Muscle of leg (tissue), 11 donors: ENCODE results near the gene SPDYC. TPM values are rescaled to one million over a fixed set of nuclear protein-coding genes. Genes with fewer than 3 reads are reported as not detected.

Experiments used
- DNase-seq: peaks from one replicate; pipeline ENCODE4 v3.0.0; 2013
- H3K27ac ChIP-seq: one replicate; pipeline ENCODE4 v1.5.1; 2013; ENCODE audit warnings: mild to moderate bottlenecking, low read length, control low read depth
- H3K27me3 ChIP-seq: one replicate; pipeline ENCODE4 v1.6.1; 2013; ENCODE audit warnings: low read length; ENCODE audit not compliant: control insufficient read depth, insufficient read depth
- H3K36me3 ChIP-seq: one replicate; pipeline ENCODE4 v1.6.1; 2013; ENCODE audit warnings: low read length; ENCODE audit not compliant: control insufficient read depth, insufficient read depth
- H3K4me1 ChIP-seq: one replicate; pipeline ENCODE4 v1.6.1; 2013; ENCODE audit warnings: low read length; ENCODE audit not compliant: control insufficient read depth, insufficient read depth
- H3K4me3 ChIP-seq: one replicate; pipeline ENCODE4 v1.5.1; 2013; ENCODE audit warnings: low read length, control low read depth
- H3K9me3 ChIP-seq: replicated peaks from 2 replicates; pipeline ENCODE4 v1.6.1; 2013; ENCODE audit warnings: low read depth, low read length; ENCODE audit not compliant: control insufficient read depth
- WGBS: methylation state at CpG from one replicate; pipeline ENCODE4 v1.1.5; 2013; ENCODE audit warnings: missing lambda C conversion rate; ENCODE audit not compliant: insufficient coverage; 5-methylcytosine and 5-hydroxymethylcytosine counted together
- polyA plus RNA-seq, 8 donors: library from polyadenylated mRNA; unstranded; fragments of 120-200 nt; gene quantifications; one replicate each; pipeline versions ENCODE4 v1.2.1 to v1.2.3, GENCODE V29; 2013; ENCODE audit warnings: inconsistent platforms in 1 of 8, low replicate concordance in 1 of 8; ENCODE audit not compliant: insufficient read length in 8 of 8, insufficient read depth in 1 of 8
- total RNA-seq: library from RNA; stranded (reverse); fragments of 120-200 nt; gene quantifications from one replicate; pipeline ENCODE4 v1.2.4, GENCODE V29; 2013

SPDYC gene
- total and polyA plus RNA-seq, 9 donors, result 0.16 TPM; not detected in 8

- peak overlapping the region; percentile 67 for H3K27ac ChIP-seq
- DNase-seq, result no peak
- H3K9me3 ChIP-seq, result peaks cover 4% of the 10 kb centered on the region
- H3K36me3 ChIP-seq, result no peaks in the 10 kb centered on the region
- WGBS, result 56% methylated on average over 3 of the region's 3 CpGs
- no peak overlapping the region for H3K4me3 ChIP-seq
- H3K27me3 ChIP-seq, result peaks cover 2% of the 10 kb centered on the region
- peaks cover 14% of the 10 kb centered on the region for H3K4me1 ChIP-seq
Observed at GRCh38 chr11:65151331-65151899, 18.6 kb upstream of the SPDYC start.

GRCh38 chr11:65152122-65152521, 17.9 kb upstream of the SPDYC start:
- Histone ChIP-seq H3K9me3 (peaks cover 4% of the 10 kb centered on the region), H3K4me1 (peaks cover 14% of the 10 kb centered on the region), H3K36me3 (no peaks in the 10 kb centered on the region), H3K27ac (no peak overlapping the region), H3K27me3 (peaks cover 2% of the 10 kb centered on the region), H3K4me3 (no peak overlapping the region)
- 53% methylated on average over 2 of the region's 2 CpGs for WGBS
- DNase-seq, result no peak

- DNase-seq, result no peak
Observed at GRCh38 chr11:65156256-65156655, 13.8 kb upstream of the SPDYC start.

GRCh38 chr11:65156926-65157325, 13.1 kb upstream of the SPDYC start:
- no peaks in the 10 kb centered on the region for H3K9me3 ChIP-seq
- no peak overlapping the region for H3K4me3 ChIP-seq
- WGBS, result 89% methylated on average over 3 of the region's 3 CpGs
- H3K4me1 ChIP-seq, result no peaks in the 10 kb centered on the region
- no peaks in the 10 kb centered on the region for H3K36me3 ChIP-seq
- H3K27me3 ChIP-seq, result peaks cover 5% of the 10 kb centered on the region
- H3K27ac ChIP-seq, result no peak overlapping the region
- no peak for DNase-seq

More at GRCh38 chr11:65156256-65156655, 13.8 kb upstream of the SPDYC start:
- Histone ChIP-seq H3K27ac (no peak overlapping the region), H3K9me3 (no peaks in the 10 kb centered on the region), H3K4me1 (no peaks in the 10 kb centered on the region), H3K36me3 (no peaks in the 10 kb centered on the region), H3K27me3 (peaks cover 5% of the 10 kb centered on the region), H3K4me3 (no peak overlapping the region)
- no CpG with 5 or more reads among the region's 3 CpGs for WGBS

GRCh38 chr11:65157336-65157735, 12.7 kb upstream of the SPDYC start:
- no peaks in the 10 kb centered on the region for H3K4me1 ChIP-seq
- DNase-seq, result no peak
- peaks cover 5% of the 10 kb centered on the region for H3K27me3 ChIP-seq
- no peaks in the 10 kb centered on the region for H3K36me3 ChIP-seq
- H3K9me3 ChIP-seq, result no peaks in the 10 kb centered on the region
- no peak overlapping the region for H3K4me3 ChIP-seq
- 65% methylated on average over 3 of the region's 3 CpGs for WGBS
- H3K27ac ChIP-seq, result no peak overlapping the region

- Histone ChIP-seq H3K4me3 (no peak overlapping the region), H3K9me3 (no peaks in the 10 kb centered on the region), H3K27ac (no peak overlapping the region), H3K27me3 (peaks cover 2% of the 10 kb centered on the region), H3K4me1 (no peaks in the 10 kb centered on the region), H3K36me3 (no peaks in the 10 kb centered on the region)
- WGBS, result no CpG with 5 or more reads among the region's 5 CpGs
- DNase-seq, result no peak
Observed at GRCh38 chr11:65159012-65159411, 11.0 kb upstream of the SPDYC start.

- no CpG with 5 or more reads among the region's 3 CpGs for WGBS
- DNase-seq, result no peak
Observed at GRCh38 chr11:65160643-65161042, 9.4 kb upstream of the SPDYC start.

GRCh38 chr11:65163684-65164083, 6.3 kb upstream of the SPDYC start:
- no peak overlapping the region for H3K27ac ChIP-seq
- peaks cover 5% of the 10 kb centered on the region for H3K27me3 ChIP-seq
- no peaks in the 10 kb centered on the region for H3K9me3 ChIP-seq
- no peak overlapping the region for H3K4me3 ChIP-seq
- H3K36me3 ChIP-seq, result no peaks in the 10 kb centered on the region
- no CpG with 5 or more reads among the region's 2 CpGs for WGBS
- no peaks in the 10 kb centered on the region for H3K4me1 ChIP-seq
- DNase-seq, result no peak

More at GRCh38 chr11:65160643-65161042, 9.4 kb upstream of the SPDYC start:
- H3K27me3 ChIP-seq, result peaks cover 2% of the 10 kb centered on the region
- H3K27ac ChIP-seq, result no peak overlapping the region
- H3K4me1 ChIP-seq, result no peaks in the 10 kb centered on the region
- H3K36me3 ChIP-seq, result no peaks in the 10 kb centered on the region
- H3K9me3 ChIP-seq, result no peaks in the 10 kb centered on the region
- H3K4me3 ChIP-seq, result no peak overlapping the region

- 28% methylated on average over 8 of the region's 31 CpGs for WGBS
- Histone ChIP-seq H3K9me3 (no peaks in the 10 kb centered on the region), H3K4me3 (no peak overlapping the region), H3K27me3 (peaks cover 3% of the 10 kb centered on the region), H3K27ac (no peak overlapping the region), H3K36me3 (no peaks in the 10 kb centered on the region), H3K4me1 (no peaks in the 10 kb centered on the region)
- DNase-seq, result peak; percentile 52
Observed at GRCh38 chr11:65165410-65166317, 4.4 kb upstream of the SPDYC start.

- Histone ChIP-seq H3K27ac (no peak overlapping the region), H3K4me3 (no peak overlapping the region), H3K9me3 (no peaks in the 10 kb centered on the region), H3K27me3 (peaks cover 3% of the 10 kb centered on the region), H3K4me1 (no peaks in the 10 kb centered on the region), H3K36me3 (no peaks in the 10 kb centered on the region)
- no peak for DNase-seq
- WGBS, result no CpG with 5 or more reads among the region's 3 CpGs
Observed at GRCh38 chr11:65166893-65167292, 3.1 kb upstream of the SPDYC start.
